Epithelial cell of esophagus (primary cell): ENCODE results near the gene RACGAP1.

ENCODE experiments used
- DNase-seq: peaks from one replicate; pipeline ENCODE4 v3.0.0; 2010; ENCODE audit warnings: low read depth
- H3K4me3 ChIP-seq: 2 replicates; pipeline ENCODE4 v1.5.1; 2011; ENCODE audit warnings: mild to moderate bottlenecking, low read length, control low read depth
- CTCF ChIP-seq: IDR thresholded peaks from 2 replicates; pipeline ENCODE4 v1.5.1; 2011; ENCODE audit warnings: low read depth, mild to moderate bottlenecking, low read length, control low read depth, inconsistent platforms; ENCODE audit not compliant: insufficient read depth; ENCODE audit errors: missing control alignments

RACGAP1 gene

GRCh38 chr12:49960474-49961110 lies 64.7 kb downstream of the RACGAP1 start:
- no peak overlapping the region for H3K4me3 ChIP-seq
- DNase-seq, result no peak
- no peak for TF ChIP-seq CTCF

GRCh38 chr12:49959685-49960473 lies 65.4 kb downstream of the RACGAP1 start:
- TF ChIP-seq CTCF, result no peak
- DNase-seq, result peak; percentile 44
- no peak overlapping the region for H3K4me3 ChIP-seq

GRCh38 chr12:49957570-49957967 lies 67.7 kb downstream of the RACGAP1 start:
- TF ChIP-seq CTCF, result no peak
- DNase-seq, result no peak
- H3K4me3 ChIP-seq, result no peak overlapping the region

GRCh38 chr12:49956663-49957569 lies 68.4 kb downstream of the RACGAP1 start:
- no peak for DNase-seq
- no peak for TF ChIP-seq CTCF
- no peak overlapping the region for H3K4me3 ChIP-seq

- no peak overlapping the region for H3K4me3 ChIP-seq
- no peak for TF ChIP-seq CTCF
- DNase-seq, result no peak
These were observed 69.2 kb downstream of the RACGAP1 start for GRCh38 chr12:49955899-49956662.

- no peak overlapping the region for H3K4me3 ChIP-seq
- TF ChIP-seq CTCF, result no peak
These were observed 70.1 kb downstream of the RACGAP1 start for GRCh38 chr12:49954863-49955830.

More at GRCh38 chr12:49954863-49955830, 70.1 kb downstream of the RACGAP1 start:
- DNase-seq, result no peak
